Peyer's patch (tissue), 4 donors: ENCODE data around the gene JUP.

Experiments used
- CTCF ChIP-seq, 6 experiments: fragments of 450-650 bp in 4 of 6; fragments of 200-600 bp in 2 of 6; sonication (generic) in 1 of 6; IDR thresholded peaks; one replicate each; pipeline ENCODE4 v1.5.1; 2017 to 2019; ENCODE audit warnings: antibody characterized with exemption in 6 of 6, mild to moderate bottlenecking in 3 of 6, moderate library complexity in 1 of 6
- POLR2A ChIP-seq, 2 donors: fragments of 450-650 bp; IDR thresholded peaks; one replicate each; pipeline ENCODE4 v1.5.1; 2017; ENCODE audit warnings: antibody characterized with exemption in 2 of 2, mild to moderate bottlenecking in 2 of 2, moderate library complexity in 2 of 2

GRCh38 chr17:41724476-41725050 lies 61.9 kb downstream of the JUP start:
- TF ChIP-seq POLR2A (IDR thresholded peaks at IDR 0.05) (no peak), CTCF (IDR thresholded peaks at IDR 0.05) (no peak)
